ENCODE data around the gene SERTAD3.

SERTAD3 gene

DNA sequence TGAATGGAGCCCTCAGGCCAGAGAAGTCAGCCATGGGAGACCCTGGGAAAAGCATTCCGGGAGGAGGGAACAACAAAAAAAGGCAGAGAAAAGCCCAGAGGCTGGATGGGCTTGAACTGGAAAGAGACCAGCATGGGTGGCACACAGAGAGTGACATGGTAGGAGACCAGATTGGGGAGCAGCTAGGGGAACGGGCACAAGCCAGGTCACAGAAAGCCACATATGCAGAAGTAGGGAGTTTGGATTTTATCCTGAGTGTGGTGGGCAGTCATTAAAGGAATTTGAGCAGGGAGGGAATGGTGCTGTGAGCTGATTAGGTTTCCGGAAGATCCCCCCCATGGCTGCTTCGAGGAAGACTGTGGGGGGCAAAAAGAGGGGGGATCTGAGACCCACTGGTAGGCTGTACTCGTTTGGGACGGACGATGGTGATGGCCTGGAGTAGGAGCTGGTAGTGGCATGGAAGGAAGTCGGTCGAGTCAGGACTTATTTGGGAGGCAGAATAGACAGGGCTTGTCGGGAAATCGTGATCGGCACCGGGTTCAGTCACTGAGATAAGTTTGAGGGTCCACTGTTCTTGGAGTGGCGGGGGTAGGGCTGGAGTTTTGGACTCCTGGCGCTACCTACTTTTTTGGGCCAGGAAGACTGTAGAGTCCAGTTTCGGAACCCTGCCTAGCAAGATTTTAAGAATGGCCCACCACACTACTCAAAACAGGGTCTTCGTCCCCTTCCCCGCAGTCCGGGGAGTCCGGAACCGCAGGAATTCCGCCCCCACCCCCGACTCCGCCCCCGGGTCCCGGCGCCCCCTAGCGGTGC is 19.3 kb downstream of the SERTAD3 start:
- DNase-seq (ENCODE audit: low read depth), result no peak

DNA sequence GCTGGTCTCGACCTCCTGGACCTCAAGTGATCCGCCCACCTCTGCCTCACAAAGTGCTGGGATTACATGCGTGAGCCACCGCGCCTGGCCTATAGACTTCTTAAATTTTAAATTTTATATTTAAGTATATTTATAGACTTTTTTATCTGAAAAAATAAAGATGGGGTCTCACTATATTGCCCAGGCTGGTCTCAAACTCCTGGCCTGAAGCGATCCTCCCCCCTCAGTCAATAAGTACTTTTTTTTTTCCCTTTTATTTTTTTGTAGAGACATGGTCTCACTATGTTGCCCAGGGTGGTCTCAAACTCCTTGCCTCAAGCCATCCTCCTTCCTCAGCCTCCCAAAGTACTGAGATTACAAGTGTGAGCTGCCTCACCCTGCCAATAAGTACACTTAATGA is 20.2 kb downstream of the SERTAD3 start:
- DNase-seq (ENCODE audit: low read depth), result no peak

DNA sequence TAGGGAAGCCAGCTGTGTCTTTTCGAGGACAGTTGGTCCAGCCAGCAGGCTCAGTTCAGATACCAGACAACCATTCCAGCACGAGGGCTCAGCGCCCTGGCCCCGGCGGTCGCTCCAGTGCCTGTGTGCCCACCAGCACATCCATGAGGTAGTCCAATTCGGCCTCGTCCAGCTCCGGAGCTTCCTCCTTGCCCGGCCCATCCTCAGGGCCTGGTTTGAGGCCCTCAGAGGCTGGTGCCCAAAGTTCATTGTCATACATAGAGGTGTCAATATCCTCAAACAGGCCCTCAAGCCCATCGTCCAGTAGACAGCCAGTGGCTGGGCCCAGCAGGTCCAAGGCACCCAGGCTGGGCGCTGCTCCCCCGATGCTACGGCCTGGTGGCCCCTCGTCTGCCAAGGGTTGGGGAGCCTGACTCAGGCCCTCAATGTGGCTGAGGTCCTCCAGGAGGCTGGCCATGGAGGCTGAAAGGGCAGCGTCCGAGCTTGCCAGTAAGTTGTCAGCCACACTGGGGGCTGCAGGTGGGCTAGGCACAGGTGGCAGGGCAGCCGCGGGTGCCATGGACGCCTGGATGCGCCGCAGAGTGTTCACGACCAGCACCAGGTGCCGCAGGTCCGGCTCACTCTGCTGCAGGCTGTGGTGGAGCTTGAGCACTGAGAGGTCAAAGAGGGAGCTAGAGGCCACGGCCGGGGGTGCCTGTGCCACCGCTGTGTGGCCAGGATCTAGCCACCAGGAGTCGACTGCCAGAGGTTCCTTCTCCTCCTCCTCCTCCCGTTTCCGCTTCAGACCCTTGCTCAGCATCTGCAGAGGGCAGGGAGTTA is 21.2 kb downstream of the SERTAD3 start:
- no peak for DNase-seq (ENCODE audit: low read depth)

DNA sequence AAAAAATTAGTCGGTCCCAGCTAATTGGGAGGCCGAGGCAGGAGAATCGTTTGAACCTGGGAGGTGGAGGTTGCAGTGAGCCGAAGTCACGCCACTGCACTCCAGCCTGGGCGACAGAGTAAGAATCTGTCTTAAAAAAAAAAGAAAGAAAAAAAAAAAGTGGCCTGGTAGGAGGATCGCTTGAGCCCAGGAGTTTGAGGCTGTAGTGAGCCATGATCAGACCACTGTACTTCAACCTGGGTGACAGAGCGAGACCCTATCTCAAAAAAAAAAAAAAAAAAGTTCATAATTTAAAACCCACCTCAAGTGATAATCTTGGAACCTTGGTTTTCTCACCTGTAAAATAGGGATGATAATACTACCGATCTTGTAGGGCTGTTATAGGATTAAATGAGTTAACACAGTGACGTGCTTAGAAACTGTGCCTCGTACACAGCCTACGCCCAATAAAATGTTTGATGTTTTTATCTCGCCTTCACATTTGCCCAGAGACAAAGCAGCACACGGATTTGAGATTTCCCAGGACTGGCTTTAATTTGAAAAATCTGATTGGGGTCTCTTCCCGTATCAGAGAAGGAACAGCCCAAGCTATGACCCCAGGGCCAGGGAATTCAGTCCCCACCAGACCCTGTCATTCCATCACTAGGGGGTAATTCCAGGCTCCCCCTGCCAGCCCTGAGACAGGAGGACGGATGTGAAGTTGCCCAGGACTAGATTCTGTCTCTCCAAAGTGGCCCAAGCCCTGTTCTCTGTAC is 22.0 kb downstream of the SERTAD3 start:
- DNase-seq (ENCODE audit: low read depth), result no peak

DNA sequence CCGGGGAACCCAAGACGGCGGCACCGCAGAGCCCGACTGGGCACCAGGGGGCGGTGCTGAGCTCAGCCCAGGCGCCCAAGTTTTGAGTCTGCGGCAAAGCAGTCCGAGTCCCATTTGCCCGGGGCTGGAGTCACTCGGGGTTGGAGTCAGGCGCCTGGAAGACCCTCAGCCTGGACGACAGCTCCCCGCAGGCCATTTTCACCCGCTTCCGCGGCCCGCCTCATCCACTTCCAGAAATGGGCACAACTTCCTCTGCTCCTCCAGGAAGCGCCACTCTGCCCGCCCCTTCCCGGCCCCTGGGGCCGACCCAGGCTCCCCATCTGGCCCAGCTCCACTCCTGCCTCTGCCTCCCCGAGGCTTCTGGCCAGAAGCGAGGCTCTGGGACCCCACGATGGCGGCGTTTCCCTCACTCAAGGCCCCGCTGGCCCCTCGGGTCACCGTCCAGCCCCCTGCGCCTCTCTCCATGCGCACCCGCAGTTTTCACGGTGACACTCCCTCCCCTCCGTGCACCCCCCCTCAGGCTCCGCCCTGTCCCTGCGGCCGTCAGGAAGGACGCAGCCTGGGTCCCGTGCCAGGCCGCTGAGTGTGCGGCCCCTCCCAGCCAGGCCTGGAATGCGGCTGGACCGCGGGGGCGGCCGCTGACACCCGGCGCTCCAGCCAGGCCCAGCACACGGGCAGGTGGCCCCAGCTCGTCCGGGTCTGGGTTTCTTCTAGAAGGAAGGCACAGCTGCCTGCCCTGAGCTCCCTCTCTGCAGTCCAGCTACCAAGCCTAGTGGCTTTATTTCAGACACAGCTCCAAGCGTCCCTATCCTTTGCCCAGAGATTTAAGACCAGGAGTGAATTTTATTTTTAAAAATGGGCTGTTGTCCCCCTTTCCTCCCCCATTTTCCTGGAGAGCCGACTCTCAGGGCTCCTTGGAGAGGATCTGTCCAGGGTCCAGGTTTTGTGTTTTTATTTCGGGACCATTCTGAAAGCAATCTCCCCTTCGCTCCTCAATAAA is 23.1 kb downstream of the SERTAD3 start:
- DNase-seq (ENCODE audit: low read depth), result peak; percentile 51

DNA sequence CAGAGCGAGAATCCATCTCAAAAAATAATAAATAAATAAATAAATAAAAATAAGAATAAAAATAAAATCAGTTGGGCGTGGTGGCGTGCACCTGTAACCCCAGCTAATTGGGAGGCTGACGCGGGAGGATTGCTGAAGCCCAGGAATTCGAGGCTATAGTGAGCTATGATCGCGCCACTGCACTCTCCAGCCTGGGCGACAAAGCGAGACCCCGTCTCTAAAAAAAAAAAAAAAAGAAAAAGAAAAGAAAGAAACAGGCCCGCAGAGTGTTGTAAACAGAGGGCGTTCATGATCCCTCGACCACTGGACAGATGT is 23.7 kb downstream of the SERTAD3 start:
- no peak for DNase-seq (ENCODE audit: low read depth)

DNA sequence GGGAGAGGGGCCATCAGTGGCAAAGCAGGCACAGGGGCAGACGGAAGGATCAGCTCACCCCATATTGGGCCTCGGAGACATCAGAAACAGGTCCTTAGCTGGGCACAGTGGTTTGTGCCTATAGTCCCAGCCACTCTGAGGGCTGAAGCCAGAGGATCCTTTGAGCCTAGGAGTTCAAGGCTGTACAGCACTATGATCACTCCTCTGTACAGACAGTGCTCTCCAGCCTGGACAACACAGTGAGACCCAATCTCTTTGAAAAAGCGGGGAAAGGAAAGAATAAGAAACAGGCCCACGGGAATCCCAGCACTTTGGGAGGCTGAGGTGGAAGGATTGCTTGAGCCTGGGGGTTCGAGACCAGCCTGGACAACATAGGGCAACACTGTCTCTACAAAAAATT is 24.4 kb downstream of the SERTAD3 start:
- no peak for DNase-seq (ENCODE audit: low read depth)

DNA sequence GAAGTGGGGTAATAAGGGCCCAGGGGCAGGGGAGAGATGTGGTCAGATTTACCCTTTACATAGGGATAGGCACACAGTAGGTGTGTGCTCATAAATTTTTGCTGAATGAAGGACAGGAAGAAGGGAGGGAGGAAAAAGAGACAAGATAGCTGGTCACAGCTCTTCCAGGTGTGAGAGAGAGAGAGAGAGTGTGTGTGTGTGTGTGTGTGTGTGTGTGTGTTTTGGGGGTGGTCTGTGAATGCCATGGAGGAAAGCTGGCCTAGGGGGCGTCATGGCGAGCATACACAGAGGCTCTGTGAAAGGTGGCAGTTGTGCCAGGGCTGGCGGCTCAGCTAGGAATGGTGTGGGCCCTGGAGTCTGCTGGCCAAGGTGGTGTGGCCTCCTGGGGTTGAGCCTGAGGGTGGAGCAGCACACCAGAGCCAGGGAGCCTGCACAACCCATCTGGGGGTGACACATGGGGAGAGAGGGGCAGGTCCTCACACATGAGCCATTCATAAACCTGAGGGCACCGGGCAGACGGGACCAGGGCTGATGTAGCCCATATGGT is 25.0 kb downstream of the SERTAD3 start:
- DNase-seq (ENCODE audit: low read depth), result no peak

DNA sequence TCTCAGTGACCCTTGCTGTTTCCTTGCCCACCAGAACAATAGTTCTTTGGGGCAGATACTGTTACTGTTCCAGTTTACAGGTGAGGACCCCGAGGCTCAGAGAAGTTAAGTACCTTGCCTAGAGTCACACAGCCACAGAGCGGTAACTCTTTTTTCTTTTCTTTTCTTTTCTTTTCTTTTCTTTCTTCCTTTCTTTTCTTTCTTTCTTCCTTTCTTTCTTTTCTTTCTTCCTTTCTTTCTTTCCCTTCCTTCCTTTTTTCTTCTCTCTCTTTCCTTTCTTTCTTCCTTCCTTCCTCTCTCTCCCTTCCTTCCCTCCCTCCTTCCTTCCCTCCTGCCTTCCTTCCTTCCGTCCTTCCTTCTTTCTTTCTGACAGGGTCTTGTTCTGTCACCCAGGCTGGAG is 26.1 kb downstream of the SERTAD3 start:
- no peak for DNase-seq (ENCODE audit: low read depth)

DNA sequence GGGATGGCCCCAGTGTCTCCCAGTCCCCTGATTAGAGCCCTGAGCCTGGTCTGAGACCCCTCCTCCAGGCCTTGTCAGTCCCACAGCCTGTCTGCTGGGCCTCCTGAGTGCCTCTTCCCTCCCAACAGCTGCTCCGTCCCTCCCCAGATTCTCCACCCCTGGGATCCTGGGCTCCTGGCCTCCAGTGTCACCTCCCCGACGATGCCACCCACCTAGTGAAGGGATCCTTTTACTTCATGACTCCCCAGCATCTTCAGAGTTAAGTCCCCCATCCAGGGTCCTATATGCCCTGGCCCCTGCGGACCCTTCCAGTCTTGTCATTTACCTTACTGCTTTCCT is 26.5 kb downstream of the SERTAD3 start:
- no peak for DNase-seq (ENCODE audit: low read depth)

DNA sequence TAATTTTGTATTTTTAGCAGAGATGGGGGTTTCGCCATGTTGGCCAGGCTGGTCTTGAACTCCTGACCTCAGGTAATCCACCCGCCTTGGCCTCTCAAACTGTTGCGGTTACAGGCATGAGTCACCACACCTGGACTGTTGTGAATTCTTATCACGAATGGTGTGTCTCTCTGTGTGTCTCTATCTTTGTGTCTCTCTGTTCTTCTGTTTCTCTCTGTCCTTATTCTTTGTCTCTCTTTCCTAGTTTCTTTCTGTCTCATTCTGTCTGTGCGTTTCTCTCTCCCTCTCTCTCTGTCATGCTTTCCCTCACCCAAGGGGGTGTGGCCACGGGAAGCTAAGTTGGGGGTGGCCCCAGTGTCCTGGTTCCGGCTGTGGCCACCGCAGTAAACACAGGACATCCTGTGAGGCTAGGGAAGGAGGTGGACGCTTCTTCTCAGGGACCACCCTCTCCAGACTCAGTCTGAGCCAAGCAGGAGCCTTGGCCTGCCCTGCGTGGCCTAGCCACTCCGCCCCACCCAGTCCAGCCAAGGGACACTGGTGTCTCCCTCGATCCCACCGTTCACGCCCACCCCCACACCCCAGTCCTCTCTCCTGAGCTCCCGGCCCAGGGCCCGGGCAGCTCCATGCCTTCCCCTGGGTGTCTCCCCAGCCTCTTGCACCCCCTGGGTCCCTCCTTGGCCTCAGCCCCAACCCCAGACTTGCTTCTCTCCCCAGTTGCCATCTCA is 27.1 kb downstream of the SERTAD3 start:
- no peak for DNase-seq (ENCODE audit: low read depth)

DNA sequence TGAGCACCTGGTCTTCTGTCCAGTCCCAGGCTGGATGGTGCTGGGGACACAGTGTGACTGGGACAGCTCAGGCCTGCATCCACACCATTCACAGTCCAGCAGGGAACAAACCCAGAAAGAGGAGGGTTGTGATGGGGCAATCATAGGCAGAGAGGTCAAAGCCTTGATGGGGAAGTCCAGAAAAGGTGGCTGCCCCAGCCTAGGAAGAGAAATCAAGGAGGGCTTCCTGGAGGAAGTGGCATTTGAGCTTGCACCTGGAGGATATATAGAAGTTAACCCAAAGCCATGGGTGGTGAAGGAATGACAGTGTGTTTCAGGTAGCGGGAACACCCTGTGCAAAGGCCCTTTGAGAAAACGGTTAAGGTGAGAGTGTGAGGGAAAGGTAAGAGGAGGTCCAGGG is 28.4 kb downstream of the SERTAD3 start:
- DNase-seq (ENCODE audit: low read depth), result no peak

DNA sequence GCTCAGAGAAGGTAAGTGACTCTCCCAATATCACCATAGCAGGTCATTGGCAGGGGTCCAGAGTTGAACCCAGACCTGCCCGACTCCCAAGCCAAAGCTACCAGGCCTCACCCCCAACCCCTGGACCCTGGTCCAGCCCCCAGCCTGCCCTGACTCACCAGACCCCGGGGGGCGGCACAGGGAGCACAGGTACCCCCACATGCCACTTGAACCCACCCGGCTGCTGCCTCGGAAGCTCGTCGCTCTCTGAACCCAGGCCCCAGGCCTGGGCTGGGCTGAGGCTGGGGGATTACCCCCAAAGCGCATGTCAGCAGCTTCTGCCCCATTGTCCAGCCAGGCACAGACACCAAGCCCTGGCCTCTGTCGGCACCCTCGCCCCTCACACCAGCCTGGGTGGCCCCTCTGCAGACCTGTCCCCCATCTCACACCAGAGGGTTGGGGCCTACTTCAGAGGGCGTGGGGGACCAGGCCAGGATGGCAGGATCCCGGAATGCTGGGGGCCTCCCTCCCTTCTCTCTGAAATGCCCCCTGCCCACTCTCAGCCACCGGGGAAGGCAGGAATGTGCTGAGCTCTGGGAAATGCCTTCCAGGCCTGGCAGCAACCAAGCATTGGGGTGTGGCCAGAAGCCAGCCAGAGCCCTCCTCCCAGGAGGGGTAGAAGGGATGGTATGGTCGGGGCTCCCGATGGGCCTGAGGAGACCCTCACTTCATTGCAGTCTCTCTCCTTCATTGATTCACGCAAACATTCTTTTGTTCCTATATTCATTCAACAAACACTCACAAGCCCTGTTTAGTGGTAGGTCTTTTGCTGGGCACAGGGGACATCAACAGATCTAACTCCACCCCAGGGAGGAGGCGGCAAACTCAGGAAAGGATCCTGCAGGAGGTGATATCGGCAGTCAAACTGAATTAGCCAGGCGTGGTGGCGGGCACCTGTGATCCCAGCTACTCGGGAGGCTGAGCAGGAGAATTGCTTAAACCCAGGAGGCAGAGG is 29.3 kb downstream of the SERTAD3 start:
- no peak for DNase-seq (ENCODE audit: low read depth)

DNA sequence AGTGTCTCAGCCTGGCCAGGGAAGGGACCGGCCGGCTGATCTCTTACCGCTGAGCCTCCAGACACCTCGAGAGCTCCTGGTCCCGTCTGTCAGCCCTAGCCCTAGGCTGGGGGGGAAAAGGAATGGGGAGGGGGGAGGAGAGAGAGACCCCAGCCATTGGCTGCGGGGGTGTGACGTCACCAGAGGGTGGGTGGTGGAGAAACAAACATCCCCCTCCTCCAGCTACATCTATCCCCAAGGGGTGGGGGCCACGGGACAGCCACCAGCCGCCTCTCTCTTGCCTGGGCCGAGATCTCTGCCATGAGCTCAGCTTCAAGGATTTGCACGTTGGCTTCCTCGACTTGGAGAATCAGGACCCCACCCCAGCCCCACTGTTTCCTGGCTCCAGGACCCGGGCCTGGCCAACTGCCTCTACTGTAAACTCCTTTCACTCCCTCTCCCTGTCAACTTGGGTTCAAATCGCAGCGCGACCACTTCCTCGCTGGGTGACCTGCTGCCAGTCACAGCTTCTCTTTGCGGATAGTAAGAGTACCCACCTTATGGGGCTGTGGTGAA is 30.8 kb downstream of the SERTAD3 start, which contains the start of gene PRX:
TSS of gene PRX (minus strand) at position 88 of the 555 bp plus-strand sequence. CDS start 5,446 bp downstream, outside the sequence.
- no peak for DNase-seq (ENCODE audit: low read depth)

DNA sequence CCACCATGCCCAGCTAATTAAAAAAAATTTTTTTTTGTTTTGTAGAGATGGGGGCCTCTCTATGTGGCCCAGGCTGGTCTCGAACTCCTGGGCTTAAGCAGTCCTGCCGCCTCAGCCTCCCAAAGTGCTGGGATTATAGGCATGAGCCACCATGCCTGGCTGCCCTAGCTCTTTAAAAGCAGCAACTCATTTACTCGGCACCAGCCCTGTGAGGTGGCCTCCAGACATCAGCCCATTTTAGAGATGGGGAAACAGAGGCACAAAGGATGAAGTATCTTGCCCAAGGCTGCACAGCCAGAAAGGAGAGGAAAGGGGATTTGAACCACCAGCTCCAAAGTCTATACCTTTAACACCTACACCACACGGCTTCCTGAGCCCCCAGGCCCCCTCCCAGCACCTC is 31.3 kb downstream of the SERTAD3 start:
- no peak for DNase-seq (ENCODE audit: low read depth)

DNA sequence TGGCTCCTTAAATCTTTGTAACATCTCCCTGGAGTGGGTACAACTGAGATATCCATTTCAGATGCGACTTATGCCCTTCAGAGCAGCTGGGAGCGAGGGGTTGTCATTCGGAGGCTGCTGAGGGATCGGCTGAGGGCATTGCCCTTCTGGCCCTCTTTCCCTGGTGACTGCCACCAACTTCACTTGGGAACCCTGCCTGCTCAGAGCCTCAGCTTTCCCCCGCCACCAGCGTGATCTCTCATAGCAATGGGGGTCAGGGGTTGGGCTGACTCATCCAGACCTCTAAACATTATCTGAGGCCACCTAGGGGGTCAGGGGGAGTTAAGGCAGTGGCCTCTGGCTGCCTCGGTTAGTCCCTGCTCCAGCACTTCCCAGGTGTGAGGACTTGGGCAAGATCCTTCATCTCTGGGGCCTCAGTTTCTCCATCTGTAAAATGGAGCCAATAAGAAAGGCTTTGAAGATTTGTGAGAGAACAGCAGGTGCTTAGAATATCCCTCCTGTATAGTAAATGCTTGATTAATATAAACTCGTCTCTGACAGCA is 32.1 kb downstream of the SERTAD3 start:
- no peak for DNase-seq (ENCODE audit: low read depth)

DNA sequence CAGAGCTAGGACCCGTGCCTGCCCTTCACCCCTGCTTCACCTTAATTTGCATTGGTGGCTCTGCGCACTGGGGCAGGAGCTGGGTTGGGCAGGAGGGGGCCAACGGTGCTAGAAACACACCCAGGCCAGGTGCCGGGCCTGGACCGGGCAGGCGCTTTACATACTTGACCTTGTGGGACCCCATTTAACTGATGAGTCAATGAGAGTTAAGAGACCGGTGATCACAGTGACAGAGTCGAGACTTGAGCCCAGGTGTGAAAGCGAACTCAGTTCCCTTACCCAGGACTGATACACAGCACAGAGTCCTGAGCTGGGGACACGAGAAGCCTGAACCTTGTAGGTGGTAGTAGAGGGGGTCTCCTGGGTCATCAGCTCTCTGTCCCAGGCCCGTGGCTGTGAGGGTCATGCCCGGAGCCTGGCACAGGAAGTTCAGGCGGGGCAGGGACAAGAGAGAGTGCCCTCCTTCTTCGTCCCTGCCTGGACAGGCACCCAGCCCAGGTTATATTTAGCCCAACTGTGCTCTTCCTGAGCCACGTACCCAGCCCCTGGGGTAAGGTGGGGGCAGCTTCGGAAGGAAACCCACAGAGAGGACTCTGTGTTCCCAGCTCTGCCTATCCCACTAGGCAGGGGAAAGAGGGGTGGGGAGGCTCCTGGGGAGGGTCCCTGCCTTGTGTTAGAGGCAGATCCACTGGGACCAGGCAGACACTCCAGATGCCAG is 32.9 kb downstream of the SERTAD3 start:
- DNase-seq (ENCODE audit: low read depth), result no peak

DNA sequence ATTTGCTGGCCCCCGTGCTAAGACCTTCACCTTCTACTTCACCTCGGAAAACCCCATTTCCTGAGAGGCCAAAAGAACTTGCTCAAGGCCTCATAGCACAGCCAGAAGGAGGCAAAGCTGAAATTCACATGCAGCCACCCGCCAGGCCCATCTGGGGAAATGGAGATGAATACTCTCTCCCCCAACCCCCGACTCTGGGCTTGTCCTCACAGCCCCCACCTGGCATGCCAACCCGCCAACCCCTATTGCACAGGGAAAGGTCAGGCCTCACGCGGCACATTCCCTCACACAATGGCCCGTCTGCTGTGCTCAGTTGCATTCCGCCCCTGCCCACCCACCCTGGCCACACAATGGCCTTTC is 34.1 kb downstream of the SERTAD3 start:
- no peak for DNase-seq (ENCODE audit: low read depth)

Measured in stimulated activated CD8-positive, alpha-beta memory T cell treated with anti-CD3 and anti-CD28 coated beads, Interleukin-12 subunit alpha, Interleukin-12 subunit beta, amount 100 ng/mL, for 1 hour (primary cell).